ENCODE measurements around the gene STX10. TPM values are rescaled to one million over a fixed set of nuclear protein-coding genes. Genes with fewer than 3 reads are reported as not detected.

The STX10 gene
- total RNA-seq, 3 donors from 2014 or later = 48.2 to 59.7 (median 49.3) TPM

DNA sequence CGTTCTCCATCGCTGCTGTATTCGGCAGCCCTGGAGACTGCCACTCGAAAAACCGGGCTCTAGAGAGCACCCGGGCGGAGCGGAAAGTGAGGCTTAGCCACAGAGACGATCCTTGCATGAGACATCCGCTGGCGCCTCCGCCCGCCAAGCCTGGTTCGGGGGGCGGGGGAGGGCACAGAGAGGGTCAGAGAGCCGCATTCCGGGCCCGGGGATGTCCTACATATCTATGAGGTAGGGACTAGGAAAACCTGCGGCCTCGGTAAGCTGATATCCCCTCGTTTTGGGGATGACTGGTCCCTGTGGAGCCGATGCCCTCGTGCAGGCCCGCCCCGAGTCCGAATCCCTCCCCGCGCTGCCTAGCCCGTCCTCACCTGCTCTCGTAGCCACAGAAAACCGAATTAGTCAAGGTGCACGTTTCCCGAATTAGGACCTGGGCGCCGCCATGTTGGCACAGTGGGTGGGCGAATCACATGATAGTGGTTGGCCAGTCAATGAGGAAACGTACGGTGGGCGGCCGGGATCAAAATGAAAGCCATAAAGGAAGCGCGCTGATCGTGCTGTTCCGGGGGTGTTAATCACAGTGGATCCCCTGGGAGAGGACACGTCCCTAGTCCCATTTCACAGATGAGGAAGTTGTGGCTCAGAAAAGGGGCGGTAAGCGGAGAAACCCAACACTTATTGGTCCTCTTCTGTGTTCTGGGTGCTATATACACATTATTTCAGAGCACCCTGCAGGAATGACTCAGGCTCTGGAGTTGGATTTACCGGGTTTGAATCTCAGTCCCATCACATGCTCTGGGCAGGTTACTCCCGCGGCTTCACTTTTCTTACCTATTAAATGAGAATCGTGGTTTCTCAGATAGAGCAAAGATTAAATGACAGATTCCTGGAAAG lies 33.6 kb downstream of the STX10 start, which contains the start of gene TRMT1:
TRMT1 (minus strand) TSS at position 459 of the 894 bp plus-strand sequence; CDS start at position 118, 341 bp downstream.
- TF ChIP-seq, protein P1, sequence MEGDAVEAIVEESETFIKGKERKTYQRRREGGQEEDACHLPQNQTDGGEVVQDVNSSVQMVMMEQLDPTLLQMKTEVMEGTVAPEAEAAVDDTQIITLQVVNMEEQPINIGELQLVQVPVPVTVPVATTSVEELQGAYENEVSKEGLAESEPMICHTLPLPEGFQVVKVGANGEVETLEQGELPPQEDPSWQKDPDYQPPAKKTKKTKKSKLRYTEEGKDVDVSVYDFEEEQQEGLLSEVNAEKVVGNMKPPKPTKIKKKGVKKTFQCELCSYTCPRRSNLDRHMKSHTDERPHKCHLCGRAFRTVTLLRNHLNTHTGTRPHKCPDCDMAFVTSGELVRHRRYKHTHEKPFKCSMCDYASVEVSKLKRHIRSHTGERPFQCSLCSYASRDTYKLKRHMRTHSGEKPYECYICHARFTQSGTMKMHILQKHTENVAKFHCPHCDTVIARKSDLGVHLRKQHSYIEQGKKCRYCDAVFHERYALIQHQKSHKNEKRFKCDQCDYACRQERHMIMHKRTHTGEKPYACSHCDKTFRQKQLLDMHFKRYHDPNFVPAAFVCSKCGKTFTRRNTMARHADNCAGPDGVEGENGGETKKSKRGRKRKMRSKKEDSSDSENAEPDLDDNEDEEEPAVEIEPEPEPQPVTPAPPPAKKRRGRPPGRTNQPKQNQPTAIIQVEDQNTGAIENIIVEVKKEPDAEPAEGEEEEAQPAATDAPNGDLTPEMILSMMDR (IDR thresholded peaks at IDR 0.05) = no peak
- DNase-seq = peak; percentile 93 to 98 (median 93)
- Histone ChIP-seq H3K4me1 (ENCODE audit: low read depth) (peaks cover 23% of the 10 kb centered on the region), H3K4me3 (peak within 1 kb of the TSS; percentile 75), H3K36me3 (ENCODE audit: low read depth) (no peaks in the 10 kb centered on the region), H3K9me3 (no peaks in the 10 kb centered on the region)
- intact Hi-C loops (cut with DNase I, micrococcal nuclease) = no loop called here
- peak; percentile 85 for ATAC-seq

DNA sequence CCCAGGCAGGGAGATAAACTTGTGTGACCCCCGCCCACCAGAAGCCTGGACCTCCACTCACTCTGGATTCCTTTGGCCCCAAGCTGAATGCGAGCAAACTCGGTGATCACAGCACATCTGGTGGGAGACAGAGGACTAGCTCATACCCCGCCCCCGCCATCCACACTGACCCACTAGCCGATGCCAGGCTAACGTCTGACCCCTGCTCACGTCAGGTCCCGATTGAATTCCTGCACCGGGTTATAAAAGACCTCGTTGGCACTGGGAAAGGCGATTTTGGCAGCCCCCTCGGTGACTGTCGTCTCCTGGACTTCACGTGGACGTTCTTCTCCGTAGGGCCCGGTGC lies 34.3 kb downstream of the STX10 start:
- Histone ChIP-seq H3K4me3 (peak overlapping the region; percentile 75), H3K9me3 (no peaks in the 10 kb centered on the region), H3K36me3 (ENCODE audit: low read depth) (no peaks in the 10 kb centered on the region), H3K4me1 (ENCODE audit: low read depth) (peaks cover 23% of the 10 kb centered on the region)
- DNase-seq (peak in 2 of 3 donors; percentile 16 to 55), ATAC-seq (no peak)
- intact Hi-C loops (cut with DNase I, micrococcal nuclease) = no loop called here
- TF ChIP-seq, protein P1 (IDR thresholded peaks at IDR 0.05) = no peak

DNA sequence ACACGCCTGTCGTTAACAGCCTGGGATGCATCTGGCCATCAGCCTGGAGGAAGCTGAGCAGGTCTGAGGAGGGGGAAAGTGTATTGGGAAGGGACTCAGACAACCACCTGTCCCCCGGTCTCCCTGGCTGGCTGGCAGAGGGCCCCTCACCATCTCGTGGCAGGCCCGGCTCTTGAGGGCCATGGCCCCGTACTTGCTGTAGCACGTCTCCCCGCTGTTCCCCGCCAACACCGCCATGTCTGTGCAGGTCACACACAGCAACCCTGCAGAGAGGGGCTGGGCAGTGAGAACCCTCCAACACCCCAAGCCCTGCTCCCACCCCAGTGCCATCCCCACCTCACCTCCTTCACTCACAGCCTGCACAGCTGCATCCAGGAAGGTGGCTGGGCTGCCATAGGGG lies 37.6 kb downstream of the STX10 start:
- TF ChIP-seq, protein P1 (IDR thresholded peaks at IDR 0.05) = no peak
- DNase-seq = no peak
- H3K4me1 ChIP-seq (ENCODE audit: low read depth) = peaks cover 10% of the 10 kb centered on the region
- intact Hi-C loops (cut with DNase I, micrococcal nuclease) = no loop called here
- H3K4me3 ChIP-seq = no peak overlapping the region
- no peaks in the 10 kb centered on the region for H3K36me3 ChIP-seq (ENCODE audit: low read depth)
- no peaks in the 10 kb centered on the region for H3K9me3 ChIP-seq
- no peak for ATAC-seq

DNA sequence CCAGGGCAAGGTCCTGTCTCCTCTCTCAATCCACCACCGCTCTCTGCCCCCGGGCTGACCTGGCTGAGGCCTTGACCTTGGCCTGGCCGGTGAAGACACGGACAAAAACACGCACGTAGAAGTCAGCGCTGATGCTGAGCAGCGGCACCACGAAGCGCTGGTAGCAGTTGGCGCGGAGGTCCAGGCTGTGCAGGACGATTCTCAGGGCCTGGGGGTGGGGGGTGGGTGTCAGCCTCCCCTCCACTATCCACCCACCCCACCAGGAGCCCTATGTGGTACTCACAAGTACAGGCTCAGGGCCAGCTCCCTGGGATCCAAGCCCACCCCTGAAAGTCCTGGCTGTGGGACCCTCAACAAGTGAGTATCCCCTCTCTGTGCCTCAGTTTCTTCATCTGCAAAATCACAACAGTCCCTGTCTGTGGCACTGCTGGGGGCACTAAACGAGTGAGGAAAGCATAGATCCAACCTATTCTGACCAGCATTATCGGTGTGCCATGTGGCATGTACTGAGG lies 40.0 kb downstream of the STX10 start:
- Histone ChIP-seq H3K4me1 (ENCODE audit: low read depth) (no peaks in the 10 kb centered on the region), H3K4me3 (no peak overlapping the region), H3K36me3 (ENCODE audit: low read depth) (no peaks in the 10 kb centered on the region), H3K9me3 (no peaks in the 10 kb centered on the region)
- TF ChIP-seq, protein P1 (IDR thresholded peaks at IDR 0.05) = no peak
- no peak for DNase-seq
- no peak for ATAC-seq
- intact Hi-C loops (cut with DNase I, micrococcal nuclease) = no loop called here

DNA sequence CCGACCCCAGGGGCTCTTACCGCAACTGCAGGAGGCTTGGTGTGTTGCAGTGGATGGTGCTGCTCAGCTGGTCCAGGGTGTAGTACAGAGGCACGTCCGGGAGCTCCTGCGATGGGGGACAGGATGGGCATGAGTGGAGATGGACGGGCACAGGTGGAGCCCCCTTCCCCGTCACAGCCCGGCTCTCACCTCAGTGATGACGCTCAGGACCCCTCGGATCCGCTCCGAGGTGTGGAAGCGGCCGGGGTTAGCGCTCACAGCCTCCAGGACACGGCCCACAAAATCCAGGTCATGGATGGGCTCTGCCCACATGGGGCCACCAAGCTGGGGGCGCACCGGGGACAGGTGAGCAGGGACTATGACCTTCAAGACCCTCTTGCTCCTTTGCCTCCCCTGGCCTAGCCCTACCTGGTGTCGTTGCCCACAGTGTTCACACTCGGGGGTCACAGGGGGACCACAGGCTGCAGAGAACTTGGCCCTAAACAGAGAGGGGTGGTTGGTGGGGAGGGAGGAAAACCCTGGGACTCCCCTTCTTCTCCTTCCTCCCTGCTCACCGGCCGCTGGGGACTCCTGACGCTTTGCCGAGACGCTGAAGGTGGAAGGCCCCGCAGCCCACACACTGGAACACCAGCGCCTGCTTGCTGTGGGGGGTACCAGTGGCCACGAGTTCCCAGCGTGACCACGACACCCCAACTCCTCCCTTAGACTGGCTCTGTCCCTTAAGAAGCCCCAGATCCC lies 40.6 kb downstream of the STX10 start:
- Histone ChIP-seq H3K36me3 (ENCODE audit: low read depth) (no peaks in the 10 kb centered on the region), H3K4me1 (ENCODE audit: low read depth) (no peaks in the 10 kb centered on the region), H3K9me3 (no peaks in the 10 kb centered on the region), H3K4me3 (no peak overlapping the region)
- TF ChIP-seq, protein P1 (IDR thresholded peaks at IDR 0.05) = no peak
- DNase-seq (no peak), ATAC-seq (no peak)
- intact Hi-C loops (cut with DNase I, micrococcal nuclease) = no loop called here

Measured in mucosa of descending colon (tissue), 3 donors.